Spleen (tissue), 11 donors: ENCODE measurements around the gene SMAD2. TPM values are rescaled to one million over a fixed set of nuclear protein-coding genes. Genes with fewer than 3 reads are reported as not detected.

Experiments used
- DNase-seq: peaks from one replicate; pipeline ENCODE4 v3.0.0-alpha.2; 2020
- H3K27ac ChIP-seq, 8 donors: fragments of 200-600 bp; sonication (generic) in 7 of 8; 1 replicate in 4 of 8; 2 replicates in 4 of 8; pipeline versions ENCODE4 v1.5.0 to v1.8.0; 2016 to 2021; ENCODE audit warnings: inconsistent platforms in 4 of 8, mild to moderate bottlenecking in 4 of 8, moderate library complexity in 1 of 8
- H3K27me3 ChIP-seq, 7 donors: fragments of 200-600 bp; sonication (generic) in 6 of 7; replicated peaks in 1 of 7; 1 replicate in 4 of 7; 2 replicates in 3 of 7; pipeline versions ENCODE4 v1.5.0 to v1.8.0; 2016 to 2021; ENCODE audit warnings: inconsistent platforms in 3 of 7, mild to moderate bottlenecking in 1 of 7
- H3K36me3 ChIP-seq, 6 donors: fragments of 200-600 bp; sonication (generic) in 5 of 6; 1 replicate in 4 of 6; 2 replicates in 2 of 6; pipeline versions ENCODE4 v1.5.0 to v1.8.0; 2016 to 2021; ENCODE audit warnings: inconsistent platforms in 2 of 6
- H3K4me1 ChIP-seq, 6 donors: fragments of 200-600 bp; sonication (generic) in 5 of 6; 1 replicate in 3 of 6; 2 replicates in 3 of 6; pipeline versions ENCODE4 v1.5.0 to v1.8.0; 2016 to 2021; ENCODE audit warnings: inconsistent platforms in 3 of 6
- H3K4me3 ChIP-seq, 8 donors: fragments of 200-600 bp; sonication (generic) in 7 of 8; 1 replicate in 4 of 8; 2 replicates in 4 of 8; pipeline versions ENCODE4 v1.5.0 to v1.8.0; 2016 to 2021; ENCODE audit warnings: inconsistent platforms in 4 of 8, mild to moderate bottlenecking in 4 of 8, moderate library complexity in 2 of 8
- H3K9me3 ChIP-seq, 8 donors: fragments of 200-600 bp; sonication (generic) in 7 of 8; 1 replicate in 4 of 8; 2 replicates in 4 of 8; pipeline versions ENCODE4 v1.5.0 to v1.8.0; 2016 to 2021; ENCODE audit warnings: inconsistent platforms in 4 of 8
- CTCF ChIP-seq, 11 experiments: fragments of 200-600 bp in 7 of 11; fragments of 450-650 bp in 4 of 11; sonication (generic) in 4 of 11; IDR thresholded peaks in 8 of 11; conservative IDR thresholded peaks in 3 of 11; 1 replicate in 7 of 11; 2 replicates in 4 of 11; pipeline versions ENCODE4 v1.4.0 to v1.8.0; 2016 to 2021; ENCODE audit warnings: antibody characterized with exemption in 11 of 11, inconsistent platforms in 4 of 11, mild to moderate bottlenecking in 1 of 11
- POLR2A ChIP-seq, 3 donors: fragments of 450-650 bp; IDR thresholded peaks; one replicate each; pipeline ENCODE4 v1.5.1; 2017; ENCODE audit warnings: antibody characterized with exemption in 3 of 3, mild to moderate bottlenecking in 1 of 3
- POLR2AphosphoS5 ChIP-seq, 3 donors: sonication (generic); formaldehyde crosslinking; IDR thresholded peaks; one replicate each; pipeline ENCODE4 v1.5.1; 2017; ENCODE audit warnings: antibody characterized with exemption in 3 of 3
- WGBS, 5 donors: extraction: QIAGEN DNeasy Blood & Tissue Kit in 3 of 5; methylation state at CpG; one replicate each; pipeline versions ENCODE4 v1.1.5 to v1.1.7; 2013 to 2018; 5-methylcytosine and 5-hydroxymethylcytosine counted together
- intact Hi-C: fragments of 100-400 bp; cut with DNase I; formaldehyde crosslinking; loops from one replicate; pipeline ENCODE4 v1.15.0; 2023; ENCODE audit warnings: low total_unique reads
- polyA plus RNA-seq, 3 donors: library from polyadenylated mRNA; stranded (reverse); fragments of 200-250 nt; gene quantifications; one replicate each; pipeline ENCODE4 v1.2.1, GENCODE V29; 2013
- total RNA-seq, 7 donors: library from RNA; depleted of rRNA in 3 of 7; stranded (reverse); fragments of >200 nt in 3 of 7; fragmentation: NEBNext Ultra II Directional in 4 of 7; extraction: Animal tissue kit (Norgen Biotek cat#: 25700) in 4 of 7; gene quantifications; one replicate each; pipeline versions ENCODE4 v1.1.0 to v1.2.1, GENCODE V29; 2016 to 2021
- donor health status: healthy with polysubstance abuse.
- donor health status: DM: no; HTN: no; CAD: no; lungs with moderate emphysema.
- donor health status: DM: no; HTN: no; CAD: no.
- donor health status: Bipolar disorder and iron deficiency.
- donor health status: healthy.
- donor health status: DM: no; HTN: no; CAD: no.
- donor health status: DM: yes; HTN: yes; CAD: no.

SMAD2 gene
- total and polyA plus RNA-seq, 10 donors = 13.2 to 162 (median 94.0) TPM

- intact Hi-C loops = no loop called here
- no peaks in the 10 kb centered on the region for H3K27me3 ChIP-seq
- TF ChIP-seq POLR2A (IDR thresholded peaks at IDR 0.05) (no peak), CTCF (IDR thresholded peaks at IDR 0.05 in 8 of 11, conservative IDR thresholded peaks at IDR 0.05 in 3 of 11) (no peak), POLR2AphosphoS5 (IDR thresholded peaks at IDR 0.05) (no peak)
Measured at GRCh38 chr18:47915229-47915628, 15.2 kb downstream of the SMAD2 start.

DNA sequence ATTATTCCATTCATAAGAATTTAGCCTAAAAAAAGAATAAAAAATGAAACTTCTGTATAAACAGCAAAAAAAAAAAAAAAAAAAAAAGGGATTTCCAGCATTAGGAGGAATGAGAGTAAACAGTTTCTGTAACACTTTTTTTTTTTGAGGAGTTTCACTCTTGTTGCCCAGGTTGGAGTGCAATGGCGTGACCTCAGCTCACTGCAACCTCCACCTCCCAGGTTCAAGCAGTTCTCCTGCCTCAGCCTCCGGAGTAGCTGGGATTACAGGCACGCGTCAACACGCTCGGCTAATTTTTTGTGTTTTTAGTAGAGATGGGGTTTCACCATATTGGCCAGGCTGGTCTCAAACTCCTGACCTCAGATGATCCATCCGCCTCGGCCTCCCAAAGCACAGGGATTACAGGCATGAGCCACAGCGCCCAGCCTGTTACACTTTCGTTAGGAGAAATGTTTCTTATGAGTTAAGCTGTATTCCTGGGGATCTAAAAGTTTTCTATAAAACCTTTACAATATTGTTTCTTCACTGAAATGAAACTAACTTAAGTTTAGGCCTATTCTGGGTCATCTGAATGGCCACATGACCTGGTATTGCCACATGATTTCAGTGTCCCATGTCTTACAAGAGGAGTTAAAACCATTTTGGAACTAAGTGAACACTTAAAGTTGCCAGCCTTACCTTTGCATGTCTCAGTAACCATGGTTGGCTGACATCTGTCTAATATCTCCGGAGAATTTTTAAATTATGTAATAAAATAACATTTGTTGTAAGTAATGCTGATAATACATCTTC, 17.5 kb downstream of the SMAD2 start:
- 91 to 97% (median 94%) methylated on average over 11 of the region's 11 CpGs for WGBS, 5 donors
- Histone ChIP-seq H3K4me3 (no peak overlapping the region), H3K4me1 (peaks cover 11 to 83% (median 45%) of the 10 kb centered on the region in 6 donors), H3K36me3 (peaks cover 0 to 19% (median 2%) of the 10 kb centered on the region in 6 donors), H3K27me3 (no peaks in the 10 kb centered on the region), H3K9me3 (no peaks in the 10 kb centered on the region), H3K27ac (peak overlapping the region in 6 of 8 donors; percentile 23 to 67 (median 50))
- no peak for DNase-seq
- no peak for TF ChIP-seq POLR2AphosphoS5 (IDR thresholded peaks at IDR 0.05)
- intact Hi-C loops = no loop called here

More at GRCh38 chr18:47915229-47915628, 15.2 kb downstream of the SMAD2 start:
- H3K27ac ChIP-seq = no peak overlapping the region
- peaks cover 0 to 14% (median 2%) of the 10 kb centered on the region in 6 donors for H3K36me3 ChIP-seq
- peaks cover 11 to 93% (median 49%) of the 10 kb centered on the region in 6 donors for H3K4me1 ChIP-seq
- no peak overlapping the region for H3K4me3 ChIP-seq
- no peak for DNase-seq
- H3K9me3 ChIP-seq = no peaks in the 10 kb centered on the region

DNA sequence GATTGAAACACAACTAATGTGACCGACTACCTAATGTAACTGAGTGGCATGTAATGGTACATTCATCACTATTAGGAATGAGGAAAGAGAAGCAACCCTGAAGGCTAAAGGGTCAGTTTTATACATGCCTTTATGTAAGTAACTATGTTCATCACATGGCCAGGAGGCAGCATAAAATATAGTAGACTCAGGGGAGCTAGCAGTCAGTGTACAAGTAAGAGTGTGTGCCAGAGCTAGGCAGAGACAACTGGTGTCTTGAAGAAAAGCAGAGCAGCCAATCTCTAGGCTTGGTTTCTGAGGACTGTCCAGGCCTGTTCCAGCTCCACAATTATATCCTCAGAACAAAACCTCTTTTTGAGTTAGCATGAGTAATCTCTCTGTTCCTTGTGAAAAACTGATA, 18.1 kb downstream of the SMAD2 start:
- Histone ChIP-seq H3K4me1 (peaks cover 11 to 78% (median 42%) of the 10 kb centered on the region in 6 donors), H3K27me3 (no peaks in the 10 kb centered on the region), H3K36me3 (peaks cover 0 to 25% (median 2%) of the 10 kb centered on the region in 6 donors), H3K27ac (peak overlapping the region in 7 of 8 donors; percentile 20 to 67 (median 49)), H3K9me3 (no peaks in the 10 kb centered on the region), H3K4me3 (no peak overlapping the region)
- 46 to 85% (median 68%) methylated on average over 1 of the region's 1 CpG for WGBS, 5 donors
- no peak for TF ChIP-seq CTCF (IDR thresholded peaks at IDR 0.05 in 8 of 11, conservative IDR thresholded peaks at IDR 0.05 in 3 of 11)
- no peak for TF ChIP-seq POLR2AphosphoS5 (IDR thresholded peaks at IDR 0.05)
- TF ChIP-seq POLR2A (IDR thresholded peaks at IDR 0.05) = no peak
- no peak for DNase-seq
- intact Hi-C loops = no loop called here

- Histone ChIP-seq H3K4me3 (no peak overlapping the region), H3K9me3 (peaks cover 0 to 3% (median under 1%) of the 10 kb centered on the region in 8 donors), H3K36me3 (peaks cover 0 to 30% (median 2%) of the 10 kb centered on the region in 6 donors), H3K4me1 (peaks cover 11 to 74% (median 42%) of the 10 kb centered on the region in 6 donors), H3K27ac (peak overlapping the region in 7 of 8 donors; percentile 20 to 67 (median 49)), H3K27me3 (no peaks in the 10 kb centered on the region)
- intact Hi-C loops = no loop called here
- no peak for DNase-seq
- WGBS, 5 donors = 33 to 46% (median 41%) methylated on average over 4 of the region's 4 CpGs
- TF ChIP-seq POLR2A (IDR thresholded peaks at IDR 0.05) = no peak
- TF ChIP-seq CTCF (IDR thresholded peaks at IDR 0.05 in 8 of 11, conservative IDR thresholded peaks at IDR 0.05 in 3 of 11) = no peak
- no peak for TF ChIP-seq POLR2AphosphoS5 (IDR thresholded peaks at IDR 0.05)
Measured at GRCh38 chr18:47911877-47912276, 18.6 kb downstream of the SMAD2 start.
